Measurements from ENCODE around the gene TNS1. TPM values are rescaled to one million over a fixed set of nuclear protein-coding genes. Genes with fewer than 3 reads are reported as not detected.

Gene TNS1
- total and polyA plus RNA-seq, 2 donors from 2014 or later = 44.8 to 471 TPM

DNA sequence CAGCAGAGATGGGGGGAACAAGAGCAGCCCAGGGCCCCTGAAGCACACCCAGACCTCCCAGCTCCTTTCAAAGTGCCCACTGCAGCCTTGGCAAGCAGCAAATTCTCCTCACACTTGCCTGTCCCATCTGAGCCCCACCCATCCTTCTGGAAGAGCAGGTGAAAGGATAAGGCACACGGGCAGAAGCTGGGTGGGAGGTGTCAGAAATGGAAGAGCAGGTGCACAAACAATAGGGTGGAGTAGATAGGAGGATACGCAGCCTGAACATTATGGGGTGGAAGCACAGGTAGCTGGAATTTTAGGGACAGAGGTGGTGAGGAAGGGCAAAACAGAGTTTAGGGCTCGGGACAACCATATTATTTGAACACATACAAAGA is 69.2 kb downstream of the TNS1 start:
- no peak for FAIRE-seq
- DNase-seq = no peak
- intact Hi-C loops (cut with DNase I) = no loop called here
- Histone ChIP-seq H3K9ac (ENCODE audit: low read length in 3 of 3) (peak overlapping the region in 1 of 3 donors; percentile 69), H3K4me3 (ENCODE audit: low read length in 3 of 3) (peak overlapping the region in 2 of 3 donors; percentile 39 to 93), H3K36me3 (ENCODE audit: control insufficient read depth in 2 of 3, insufficient read depth in 3 of 3, low read length in 3 of 3) (peaks cover 0 to 30% (median 4%) of the 10 kb centered on the region in 3 donors), H3K27me3 (ENCODE audit: control insufficient read depth, insufficient read depth, low read length) (no peaks in the 10 kb centered on the region), H3K27ac (ENCODE audit: low read depth in 2 of 2, low read length in 2 of 2) (peak overlapping the region; percentile 87 to 91), H3K4me1 (ENCODE audit: control insufficient read depth in 2 of 3, insufficient read depth in 2 of 3, low read depth in 1 of 3, low read length in 3 of 3) (peaks cover 5 to 93% (median 83%) of the 10 kb centered on the region in 3 donors), H3K9me3 (ENCODE audit: control insufficient read depth in 2 of 3, insufficient read depth in 1 of 3, low read length in 3 of 3) (no peaks in the 10 kb centered on the region)
- TF ChIP-seq, protein P1, sequence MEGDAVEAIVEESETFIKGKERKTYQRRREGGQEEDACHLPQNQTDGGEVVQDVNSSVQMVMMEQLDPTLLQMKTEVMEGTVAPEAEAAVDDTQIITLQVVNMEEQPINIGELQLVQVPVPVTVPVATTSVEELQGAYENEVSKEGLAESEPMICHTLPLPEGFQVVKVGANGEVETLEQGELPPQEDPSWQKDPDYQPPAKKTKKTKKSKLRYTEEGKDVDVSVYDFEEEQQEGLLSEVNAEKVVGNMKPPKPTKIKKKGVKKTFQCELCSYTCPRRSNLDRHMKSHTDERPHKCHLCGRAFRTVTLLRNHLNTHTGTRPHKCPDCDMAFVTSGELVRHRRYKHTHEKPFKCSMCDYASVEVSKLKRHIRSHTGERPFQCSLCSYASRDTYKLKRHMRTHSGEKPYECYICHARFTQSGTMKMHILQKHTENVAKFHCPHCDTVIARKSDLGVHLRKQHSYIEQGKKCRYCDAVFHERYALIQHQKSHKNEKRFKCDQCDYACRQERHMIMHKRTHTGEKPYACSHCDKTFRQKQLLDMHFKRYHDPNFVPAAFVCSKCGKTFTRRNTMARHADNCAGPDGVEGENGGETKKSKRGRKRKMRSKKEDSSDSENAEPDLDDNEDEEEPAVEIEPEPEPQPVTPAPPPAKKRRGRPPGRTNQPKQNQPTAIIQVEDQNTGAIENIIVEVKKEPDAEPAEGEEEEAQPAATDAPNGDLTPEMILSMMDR (IDR thresholded peaks at IDR 0.05; ENCODE audit: borderline replicate concordance, extremely low read depth, insufficient read depth) = no peak

DNA sequence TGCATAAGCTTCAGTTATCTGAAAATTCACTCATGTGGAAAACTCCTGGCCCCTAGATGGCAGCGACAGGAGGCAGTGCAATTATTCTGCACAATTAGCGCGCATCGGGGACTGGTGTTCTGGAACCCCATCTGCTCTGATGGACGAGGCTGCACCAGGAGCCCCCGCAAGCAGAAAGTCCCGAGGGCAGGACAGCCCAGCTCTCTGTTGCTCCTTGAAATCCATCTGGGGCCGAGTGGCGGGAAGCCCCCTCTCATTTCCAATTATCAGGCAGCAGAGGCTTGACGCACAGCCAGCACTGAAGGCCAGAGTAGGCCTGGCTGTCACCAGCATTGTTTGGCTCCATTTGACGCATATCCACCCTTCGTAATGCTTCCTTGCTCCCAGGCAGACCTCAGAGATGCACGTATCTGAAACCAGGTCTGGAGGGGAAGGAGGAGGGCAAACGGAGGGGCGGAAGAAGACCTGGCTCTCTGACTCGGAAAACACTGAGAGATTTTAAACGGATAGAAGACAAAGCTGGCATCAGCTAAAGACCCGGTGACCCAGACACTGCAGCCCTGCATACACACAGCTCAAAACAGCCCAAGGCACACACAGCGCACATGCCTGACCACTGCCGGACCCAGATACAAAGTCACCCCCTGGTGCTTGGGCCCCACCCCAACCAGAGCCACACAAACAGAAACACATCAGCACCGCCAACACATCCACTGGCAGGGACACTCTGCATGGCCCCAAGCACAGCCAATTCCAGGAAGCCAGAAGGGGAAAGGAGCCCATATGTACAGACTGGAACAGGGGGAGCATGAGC is 69.8 kb downstream of the TNS1 start:
- peak in 2 of 5 donors; percentile 44 to 75 for DNase-seq

DNA sequence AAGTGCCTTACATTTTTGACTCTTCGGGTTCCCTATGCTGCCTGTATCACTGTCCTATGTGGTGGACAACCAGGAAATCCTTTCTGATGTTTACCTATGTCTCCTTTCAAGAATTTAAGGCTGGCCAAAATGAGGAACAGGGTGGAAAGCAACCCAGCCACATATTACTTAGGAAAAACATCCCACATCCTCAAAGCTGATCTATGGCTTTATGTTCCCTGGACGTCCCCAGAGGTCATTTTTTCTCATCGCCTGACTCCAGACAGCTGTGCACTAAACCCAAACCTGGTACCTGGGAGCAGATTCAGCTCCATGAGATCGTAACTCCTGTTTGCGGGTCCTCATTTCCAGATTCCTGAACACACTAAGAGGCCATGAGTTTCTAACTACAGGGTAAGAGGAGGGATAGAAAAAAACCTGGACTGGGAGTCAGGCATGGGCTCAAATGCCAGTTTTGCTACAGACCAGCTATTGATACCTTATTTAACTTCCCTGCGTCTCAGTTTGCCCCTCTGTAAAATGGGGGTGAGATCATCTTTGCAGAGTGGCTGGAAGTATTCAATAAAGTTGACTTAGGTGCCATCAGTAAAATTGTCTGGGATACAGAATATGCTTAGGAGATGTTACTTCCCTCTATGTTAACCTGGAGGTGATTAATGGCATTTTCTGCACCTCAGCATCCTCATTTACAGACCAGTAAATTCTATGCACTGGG is 70.8 kb downstream of the TNS1 start:
- Histone ChIP-seq H3K4me3 (ENCODE audit: low read length in 3 of 3) (no peak overlapping the region), H3K9me3 (ENCODE audit: control insufficient read depth in 2 of 3, insufficient read depth in 1 of 3, low read length in 3 of 3) (no peaks in the 10 kb centered on the region), H3K36me3 (ENCODE audit: control insufficient read depth in 2 of 3, insufficient read depth in 3 of 3, low read length in 3 of 3) (peaks cover 0 to 30% (median 4%) of the 10 kb centered on the region in 3 donors), H3K27me3 (ENCODE audit: control insufficient read depth, insufficient read depth, low read length) (no peaks in the 10 kb centered on the region), H3K27ac (ENCODE audit: low read depth in 2 of 2, low read length in 2 of 2) (peak overlapping the region; percentile 91 to 94), H3K9ac (ENCODE audit: low read length in 3 of 3) (peak overlapping the region in 1 of 3 donors; percentile 52), H3K4me1 (ENCODE audit: control insufficient read depth in 2 of 3, insufficient read depth in 2 of 3, low read depth in 1 of 3, low read length in 3 of 3) (peaks cover 5 to 94% (median 92%) of the 10 kb centered on the region in 3 donors)
- FAIRE-seq = no peak
- DNase-seq = no peak
- TF ChIP-seq, protein P1 (IDR thresholded peaks at IDR 0.05; ENCODE audit: borderline replicate concordance, extremely low read depth, insufficient read depth) = no peak
- intact Hi-C loops (cut with DNase I) = no loop called here

More for the DNA sequence above, 69.8 kb downstream of the TNS1 start:
- Histone ChIP-seq H3K27me3 (ENCODE audit: control insufficient read depth, insufficient read depth, low read length) (no peaks in the 10 kb centered on the region), H3K9me3 (ENCODE audit: control insufficient read depth in 2 of 3, insufficient read depth in 1 of 3, low read length in 3 of 3) (no peaks in the 10 kb centered on the region), H3K27ac (ENCODE audit: low read depth in 2 of 2, low read length in 2 of 2) (peak overlapping the region; percentile 87 to 91), H3K36me3 (ENCODE audit: control insufficient read depth in 2 of 3, insufficient read depth in 3 of 3, low read length in 3 of 3) (peaks cover 0 to 30% (median 4%) of the 10 kb centered on the region in 3 donors), H3K9ac (ENCODE audit: low read length in 3 of 3) (peak overlapping the region in 2 of 3 donors; percentile 24 to 69), H3K4me3 (ENCODE audit: low read length in 3 of 3) (peak overlapping the region in 2 of 3 donors; percentile 39 to 93), H3K4me1 (ENCODE audit: control insufficient read depth in 2 of 3, insufficient read depth in 2 of 3, low read depth in 1 of 3, low read length in 3 of 3) (peaks cover 5 to 94% (median 89%) of the 10 kb centered on the region in 3 donors)
- intact Hi-C loops (cut with DNase I) = no loop called here
- no peak for FAIRE-seq
- TF ChIP-seq, protein P1 (IDR thresholded peaks at IDR 0.05; ENCODE audit: borderline replicate concordance, extremely low read depth, insufficient read depth) = peak; percentile 9
